ENCODE results near the gene MRAP2.

GRCh38 chr6:84123186-84123585 lies 89.6 kb downstream of the MRAP2 start:
- TF ChIP-seq POLR2A (IDR thresholded peaks at IDR 0.05; ENCODE audit: low read length) (no peak), GATA1 (IDR thresholded peaks at IDR 0.05; ENCODE audit: low read depth, low read length) (no peak)
